NCI-H345 treated with DMSO at 0.1 percent for 48 hours (cell line): ENCODE data around the gene DSN1.
A peak's percentile ranks its signal among the peaks of the same experiment; 100 is the strongest.
"Not testable (repeated sequence)": the region's sequence is repeated elsewhere in the genome, so short reads cannot be mapped to it uniquely, and the experiment has no call there.

Experiments
- DNase-seq: peaks from one replicate; lab custom pipeline; 2025; ENCODE audit not compliant: unreplicated experiment; lab: John Stamatoyannopoulos, UW

DSN1 gene

GRCh38 chr20:36773597-36774390, at the start of gene DSN1:
Gene DSN1 (minus strand): TSS chr20:36773763. CDS start chr20:36771458, 2,305 bp downstream.
- peak; percentile 97 for DNase-seq

- DNase-seq, result no peak
These were observed 49.6 kb upstream of the DSN1 start for GRCh38 chr20:36823121-36823520.

- no peak for DNase-seq
These were observed 48.4 kb upstream of the DSN1 start for GRCh38 chr20:36821964-36822437.

GRCh38 chr20:36820928-36821327, 47.4 kb upstream of the DSN1 start:
- DNase-seq, result no peak

GRCh38 chr20:36820073-36820472, 46.5 kb upstream of the DSN1 start:
- DNase-seq, result no peak

- peak; percentile 16 for DNase-seq
These were observed 46.1 kb upstream of the DSN1 start for GRCh38 chr20:36819659-36820058.

GRCh38 chr20:36818861-36819260, 45.3 kb upstream of the DSN1 start:
- no peak for DNase-seq

- no peak for DNase-seq
These were observed 44.6 kb upstream of the DSN1 start for GRCh38 chr20:36818185-36818584.

GRCh38 chr20:36817496-36817895, 43.9 kb upstream of the DSN1 start:
- no peak for DNase-seq

GRCh38 chr20:36815454-36816091, 42.0 kb upstream of the DSN1 start:
- DNase-seq, result no peak

GRCh38 chr20:36812594-36813463, 39.3 kb upstream of the DSN1 start:
- DNase-seq, result no peak

- no peak for DNase-seq
These were observed 35.0 kb upstream of the DSN1 start for GRCh38 chr20:36808317-36809257.

- no peak for DNase-seq
These were observed 32.5 kb upstream of the DSN1 start for GRCh38 chr20:36806049-36806448.

GRCh38 chr20:36805396-36805795, 31.8 kb upstream of the DSN1 start:
- DNase-seq, result no peak

- DNase-seq, result no peak
These were observed 30.9 kb upstream of the DSN1 start for GRCh38 chr20:36804425-36804824.

GRCh38 chr20:36802326-36803222, 29.0 kb upstream of the DSN1 start:
- no peak for DNase-seq

GRCh38 chr20:36800410-36800809, 26.8 kb upstream of the DSN1 start:
- no peak for DNase-seq

- DNase-seq, result not testable (repeated sequence)
These were observed 25.8 kb upstream of the DSN1 start for GRCh38 chr20:36799313-36799712.

GRCh38 chr20:36796875-36797274, 23.3 kb upstream of the DSN1 start:
- DNase-seq, result no peak
